Measurements from ENCODE around the gene PRDX2.

Gene PRDX2

GRCh38 chr19:12752056-12752781 is 49.4 kb downstream of the PRDX2 start:
- no peak overlapping the region for H3K27ac ChIP-seq
- TF ChIP-seq, protein P1, sequence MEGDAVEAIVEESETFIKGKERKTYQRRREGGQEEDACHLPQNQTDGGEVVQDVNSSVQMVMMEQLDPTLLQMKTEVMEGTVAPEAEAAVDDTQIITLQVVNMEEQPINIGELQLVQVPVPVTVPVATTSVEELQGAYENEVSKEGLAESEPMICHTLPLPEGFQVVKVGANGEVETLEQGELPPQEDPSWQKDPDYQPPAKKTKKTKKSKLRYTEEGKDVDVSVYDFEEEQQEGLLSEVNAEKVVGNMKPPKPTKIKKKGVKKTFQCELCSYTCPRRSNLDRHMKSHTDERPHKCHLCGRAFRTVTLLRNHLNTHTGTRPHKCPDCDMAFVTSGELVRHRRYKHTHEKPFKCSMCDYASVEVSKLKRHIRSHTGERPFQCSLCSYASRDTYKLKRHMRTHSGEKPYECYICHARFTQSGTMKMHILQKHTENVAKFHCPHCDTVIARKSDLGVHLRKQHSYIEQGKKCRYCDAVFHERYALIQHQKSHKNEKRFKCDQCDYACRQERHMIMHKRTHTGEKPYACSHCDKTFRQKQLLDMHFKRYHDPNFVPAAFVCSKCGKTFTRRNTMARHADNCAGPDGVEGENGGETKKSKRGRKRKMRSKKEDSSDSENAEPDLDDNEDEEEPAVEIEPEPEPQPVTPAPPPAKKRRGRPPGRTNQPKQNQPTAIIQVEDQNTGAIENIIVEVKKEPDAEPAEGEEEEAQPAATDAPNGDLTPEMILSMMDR (IDR thresholded peaks at IDR 0.05): no peak
- no peak for TF ChIP-seq ZFX (IDR thresholded peaks at IDR 0.05; ENCODE audit: borderline replicate concordance)

DNA sequence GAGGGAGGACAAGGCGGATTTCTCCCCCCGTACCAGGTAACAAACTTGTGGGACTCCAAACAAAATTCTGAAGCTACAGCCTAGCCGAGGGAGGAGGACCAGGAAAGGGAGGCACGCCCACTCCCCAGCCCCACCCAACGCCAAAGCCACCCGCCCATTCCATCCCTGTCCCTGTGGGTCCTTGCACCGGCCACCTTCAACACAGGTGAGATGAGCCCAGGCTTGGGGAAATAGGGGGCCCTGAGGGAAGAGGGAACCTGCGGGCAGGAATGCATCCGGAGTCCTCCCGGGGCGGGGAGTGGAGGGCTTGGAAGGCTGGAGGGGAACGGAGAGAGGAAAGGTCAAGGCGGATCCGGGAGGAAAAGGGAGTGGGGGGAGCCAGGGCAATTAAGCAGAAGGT is 50.0 kb downstream of the PRDX2 start, which contains the start of gene BEST2:
Gene BEST2 (plus strand): TSS at position 157 of the 400 bp plus-strand sequence. CDS start 802 bp downstream, outside the sequence.
- H3K27ac ChIP-seq: no peak within 1 kb of the TSS
- TF ChIP-seq, protein P1 (IDR thresholded peaks at IDR 0.05): no peak
- TF ChIP-seq ZFX (IDR thresholded peaks at IDR 0.05; ENCODE audit: borderline replicate concordance): no peak

- TF ChIP-seq, protein P1 (IDR thresholded peaks at IDR 0.05): no peak
- no peak for TF ChIP-seq ZFX (IDR thresholded peaks at IDR 0.05; ENCODE audit: borderline replicate concordance)
- no peak overlapping the region for H3K27ac ChIP-seq
These were observed 50.7 kb downstream of the PRDX2 start for GRCh38 chr19:12750851-12751250.

DNA sequence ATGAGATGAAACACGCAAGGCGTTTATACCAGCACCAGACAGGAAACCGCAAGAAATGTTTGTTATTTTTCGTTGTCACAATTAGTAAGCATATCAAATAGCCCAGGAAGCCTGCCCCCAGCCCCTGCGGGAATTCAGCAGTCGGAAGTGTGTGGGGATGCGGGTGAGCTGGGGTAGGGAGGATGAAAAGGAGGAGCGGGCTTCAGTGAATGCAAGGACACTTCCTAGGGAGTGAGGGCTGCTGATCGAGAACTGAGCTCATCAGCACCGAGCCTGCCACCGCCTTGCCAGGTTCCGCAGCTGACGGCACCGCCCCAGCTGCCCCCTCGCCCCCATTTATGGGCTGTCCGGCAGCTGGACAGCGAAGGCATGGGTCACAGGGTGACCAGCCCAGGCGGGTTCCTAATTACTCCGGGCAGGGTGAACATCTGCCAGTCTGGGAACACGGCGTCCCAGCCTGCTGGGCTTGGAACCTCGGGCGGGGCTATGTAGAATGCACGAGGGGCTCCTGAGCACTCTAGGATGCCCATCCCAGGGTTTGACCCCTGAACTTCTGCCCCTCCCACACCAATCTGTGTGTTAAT is 51.6 kb downstream of the PRDX2 start:
- no peak for TF ChIP-seq ZFX (IDR thresholded peaks at IDR 0.05; ENCODE audit: borderline replicate concordance)
- TF ChIP-seq, protein P1 (IDR thresholded peaks at IDR 0.05): no peak
- no peak overlapping the region for H3K27ac ChIP-seq

DNA sequence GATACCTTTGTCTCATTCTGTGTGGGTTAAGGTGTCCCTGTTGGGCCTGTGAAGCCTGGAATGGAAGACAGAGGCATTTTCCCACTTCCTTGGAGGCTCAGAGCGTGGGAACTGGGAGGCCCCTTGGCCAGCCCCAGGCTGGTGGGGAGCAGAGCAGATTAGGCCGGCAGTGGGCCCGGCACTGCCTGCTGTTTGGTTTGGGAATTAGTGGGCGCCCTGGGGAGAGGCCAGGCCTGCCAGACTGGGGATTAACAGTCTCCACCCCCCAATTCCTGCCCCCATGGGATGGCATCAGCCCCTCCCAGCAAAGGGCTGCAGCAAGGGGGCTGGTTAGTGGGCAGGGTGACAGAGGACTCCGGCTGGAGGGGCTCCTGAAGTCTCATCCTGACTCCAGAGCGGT is 53.1 kb downstream of the PRDX2 start:
- TF ChIP-seq ZFX (IDR thresholded peaks at IDR 0.05; ENCODE audit: borderline replicate concordance): no peak
- TF ChIP-seq, protein P1 (IDR thresholded peaks at IDR 0.05): no peak
- H3K27ac ChIP-seq: no peak overlapping the region
